GM12878 (cell line): ENCODE results near the gene PAX4. TPM values are rescaled to one million over a fixed set of nuclear protein-coding genes. Genes with fewer than 3 reads are reported as not detected.

ENCODE experiments used
- ATAC-seq: fragments of 200-7000 bp; cut with Tn5 transposase; 3 replicates; pipeline ENCODE4 v1.9.1; 2020; ENCODE audit warnings: mild to moderate bottlenecking, moderate library complexity
- BruUV-seq: library from RNA; stranded (reverse); fragments of 400-500 nt; replicated peaks from 2 replicates; lab custom pipeline; 2021; lab: Mats Ljungman, UMichigan
- CTCF ChIA-PET: fragments of 300-600 bp; sonication (Branson Sonifier 250); formaldehyde crosslinking; extraction: SDS; loops from one replicate; lab custom pipeline; 2021; ENCODE audit warnings: inconsistent platforms; lab: Yijun Ruan, JAX
- POLR2A ChIA-PET: fragments of 350-600 bp; formaldehyde crosslinking; extraction: SDS; loops from one replicate; lab custom pipeline; 2021; ENCODE audit warnings: inconsistent platforms; lab: Charles Lee
- RAD21 ChIA-PET: fragments of 300-600 bp; sonication (Branson Sonifier 250); formaldehyde crosslinking; loops from one replicate; lab custom pipeline; 2023; ENCODE audit warnings: antibody characterized with exemption; ENCODE audit not compliant: unreplicated experiment; lab: Charles Lee
- SMC1A ChIA-PET: fragments of 300-600 bp; sonication (Branson Sonifier 250); formaldehyde crosslinking; loops from one replicate; lab custom pipeline; 2023; ENCODE audit not compliant: unreplicated experiment, uncharacterized antibody; lab: Charles Lee
- DNase-seq: peaks from one replicate; pipeline ENCODE4 v3.0.0-alpha.2; 2011; ENCODE audit warnings: low read depth, low spot score
- FAIRE-seq: peaks from 3 replicates; lab custom pipeline; 2011; peaks lifted over from hg19 to GRCh38; lab: Jason Lieb, UNC
- H2AFZ ChIP-seq: 2 replicates; pipeline ENCODE4 v1.6.0; 2011; ENCODE audit warnings: low read depth, low read length, control low read depth; ENCODE audit not compliant: control insufficient read depth
- H3K27ac ChIP-seq: 2 replicates; pipeline ENCODE4 v1.5.1; 2011; ENCODE audit warnings: control low read depth; ENCODE audit not compliant: control insufficient read depth, insufficient read depth
- H3K27me3 ChIP-seq, 2 experiments: replicated peaks in 1 of 2; 2 replicates each; pipeline versions ENCODE4 v1.6.0 to v1.6.1; 2011; ENCODE audit warnings: low read length in 1 of 2; ENCODE audit not compliant: control insufficient read depth in 2 of 2, insufficient read depth in 2 of 2
- H3K36me3 ChIP-seq, 2 experiments: 2 replicates each; pipeline ENCODE4 v1.5.1; 2011; ENCODE audit warnings: low read length in 1 of 2; ENCODE audit not compliant: control insufficient read depth in 2 of 2, insufficient read depth in 2 of 2
- H3K4me1 ChIP-seq: 2 replicates; pipeline ENCODE4 v1.6.1; 2011; ENCODE audit warnings: mild to moderate bottlenecking, low read length, moderate library complexity, mixed read lengths; ENCODE audit not compliant: control insufficient read depth, insufficient read depth
- H3K4me2 ChIP-seq: 2 replicates; pipeline ENCODE4 v1.6.0; 2011; ENCODE audit warnings: control low read depth; ENCODE audit not compliant: control insufficient read depth, insufficient read depth
- H3K4me3 ChIP-seq: fragments of 200-600 bp; sonication (generic); 2 replicates; pipeline ENCODE4 v1.5.1; 2016
- H3K79me2 ChIP-seq: 2 replicates; pipeline ENCODE4 v1.6.0; 2011; ENCODE audit warnings: low read length; ENCODE audit not compliant: control insufficient read depth, insufficient read depth
- H3K9ac ChIP-seq: 2 replicates; pipeline ENCODE4 v1.8.0; 2011; ENCODE audit warnings: low read length, control low read depth, mixed read lengths; ENCODE audit not compliant: control insufficient read depth, insufficient read depth
- H3K9me3 ChIP-seq: replicated peaks from 3 replicates; pipeline ENCODE4 v1.5.1; 2011; ENCODE audit warnings: mild to moderate bottlenecking, low read length; ENCODE audit not compliant: control insufficient read depth, insufficient read depth
- H4K20me1 ChIP-seq: 2 replicates; pipeline ENCODE4 v1.6.0; 2011; ENCODE audit not compliant: control insufficient read depth, insufficient read depth
- ELK1 ChIP-seq: IDR thresholded peaks from 2 replicates; pipeline ENCODE4 v1.6.1; 2012; ENCODE audit warnings: low read depth, low read length, improper control_type of control experiment
- JUND ChIP-seq: IDR thresholded peaks from 2 replicates; pipeline ENCODE4 v1.6.1; 2012; ENCODE audit warnings: low read depth, mild to moderate bottlenecking, low read length, improper control_type of control experiment, moderate library complexity
- LARP7 ChIP-seq: fragments of 450-650 bp; IDR thresholded peaks from 2 replicates; pipeline ENCODE4 v1.6.1; 2017; ENCODE audit warnings: mild to moderate bottlenecking
- MEF2A ChIP-seq: IDR thresholded peaks from 2 replicates; pipeline ENCODE4 v1.6.1; 2011; ENCODE audit warnings: low read depth, mild to moderate bottlenecking, low read length, moderate library complexity; ENCODE audit not compliant: insufficient read depth
- PAX8 ChIP-seq: fragments of 450-650 bp; IDR thresholded peaks from 2 replicates; pipeline ENCODE4 v1.6.1; 2017; ENCODE audit warnings: mild to moderate bottlenecking, moderate library complexity
- PBX3 ChIP-seq: IDR thresholded peaks from 2 replicates; pipeline ENCODE4 v1.6.1; 2011; ENCODE audit warnings: mild to moderate bottlenecking, low read depth, low read length, moderate library complexity; ENCODE audit not compliant: insufficient replicate concordance
- SIX5 ChIP-seq: IDR thresholded peaks from 2 replicates; pipeline ENCODE4 v1.6.1; 2011; ENCODE audit warnings: mild to moderate bottlenecking, low read depth, low read length, moderate library complexity; ENCODE audit not compliant: severe bottlenecking
- TCF12 ChIP-seq: IDR thresholded peaks from 2 replicates; pipeline ENCODE4 v1.6.1; 2011; ENCODE audit warnings: low read depth, mild to moderate bottlenecking, low read length
- YBX1 ChIP-seq: fragments of 450-650 bp; IDR thresholded peaks from 2 replicates; pipeline ENCODE4 v1.6.1; 2016; ENCODE audit warnings: antibody characterized with exemption
- ZBTB11 ChIP-seq: fragments of 450-650 bp; formaldehyde crosslinking; IDR thresholded peaks from 2 replicates; pipeline ENCODE4 v1.5.0; 2022; ENCODE audit warnings: mild to moderate bottlenecking, missing genetic modification characterization
- WGBS: methylation state at CpG from one replicate; pipeline ENCODE4 v1.1.6; 2016; ENCODE audit warnings: low lambda C conversion rate; ENCODE audit not compliant: insufficient replicate concordance, insufficient coverage; ENCODE audit errors: missing lambda C conversion rate; 5-methylcytosine and 5-hydroxymethylcytosine counted together
- in situ Hi-C: fragments of 300-500 bp; cut with MboI; formaldehyde crosslinking; loops from 9 replicates; pipeline ENCODE4 v1.14.3; 2018; ENCODE audit warnings: mixed read lengths
- intact Hi-C: fragments of 100-400 bp; cut with micrococcal nuclease; formaldehyde crosslinking; loops from one replicate; pipeline ENCODE4 v1.14.2; 2022; ENCODE audit not compliant: unreplicated experiment
- polyA plus RNA-seq, 11 experiments: library from polyadenylated mRNA; depleted of rRNA in 4 of 11; unstranded in 6 of 11; stranded (reverse) in 5 of 11; fragments of >200 nt; fragmentation: Nextera tagmentation in 4 of 11; fragmentation: Illumina TruSeq in 1 of 11; extraction: Ambion mirVana in 4 of 11; extraction: Trizol in 1 of 11; gene quantifications; 1 replicate in 1 of 11; 2 replicates in 10 of 11; pipeline versions ENCODE4 v1.2.1 to v1.2.3, GENCODE V29; 2011 to 2016; ENCODE audit warnings: inconsistent platforms in 2 of 11, missing spikeins in 2 of 11, low read depth in 1 of 11
- total RNA-seq, 4 experiments: library from RNA; depleted of rRNA in 3 of 4; stranded (reverse); fragments of >200 nt in 3 of 4; fragmentation: Illumina TruSeq in 1 of 4; extraction: Trizol in 1 of 4; gene quantifications; 2 replicates each; pipeline versions ENCODE4 v1.2.1 to v1.2.3, GENCODE V29; 2013 to 2021

PAX4 gene
- total and polyA plus RNA-seq, 10 of the 15 experiments (the other 5 are each of a cell fraction or from before 2014, with no cell fraction given), result 0.27 TPM; not detected in 9

- TF ChIP-seq SIX5 (no peak), TCF12 (no peak), JUND (no peak), PAX8 (no peak), ZBTB11 (CRISPR knock-in tag) (no peak)
- TF ChIP-seq, all 136 proteins: peak for 0
Observed at GRCh38 chr7:127592550-127592949, 25.4 kb downstream of the PAX4 start (continued).

GRCh38 chr7:127591591-127591990 lies 26.4 kb downstream of the PAX4 start:
- ATAC-seq, result no peak
- no peak for DNase-seq
- CTCF ChIA-PET, result no interaction called here
- in situ Hi-C loops (no loop called here), intact Hi-C loops (no loop called here)
- H3K4me2 ChIP-seq, result no peak overlapping the region
- BruUV-seq, result no TSS peak
- no peaks in the 10 kb centered on the region; the same call in 1 of the 2 replicates for H3K4me1 ChIP-seq
- POLR2A ChIA-PET, result no interaction called here
- no peak overlapping the region for H3K27ac ChIP-seq
- TF ChIP-seq LARP7, result no peak
- no peak for TF ChIP-seq PAX8
- TF ChIP-seq YBX1, result no peak
- no peak for TF ChIP-seq ELK1
- TF ChIP-seq MEF2A, result no peak
- TF ChIP-seq PBX3, result no peak
- H3K79me2 ChIP-seq, result peaks cover 9% of the 10 kb centered on the region
- SMC1A ChIA-PET, result interaction anchor here (1.1 kb wide), 1 partner anchor 9 kb away, joined by 3 read pairs; no protein-coding TSS in a partner anchor
- no peak overlapping the region for H2AFZ ChIP-seq
- RAD21 ChIA-PET, result no interaction called here
- H3K9ac ChIP-seq, result no peak overlapping the region
- no peak overlapping the region for H3K4me3 ChIP-seq
- H3K36me3 ChIP-seq, result peaks cover 0 to 3% of the 10 kb centered on the region in 2 experiments; a peak in 2 of 4 replicates
- 83% methylated on average over 5 of the region's 6 CpGs for WGBS
- no peak for FAIRE-seq
- H3K9me3 ChIP-seq, result no peaks in the 10 kb centered on the region
- no peaks in the 10 kb centered on the region for H3K27me3 ChIP-seq
- H4K20me1 ChIP-seq, result no peaks in the 10 kb centered on the region
